GM18870 (cell line): ENCODE results near the gene CHI3L1.

ENCODE experiments used
- ATAC-seq: cut with Tn5 transposase; IDR thresholded peaks from one replicate; pipeline ENCODE4 v1.9.1; 2021; ENCODE audit warnings: moderate library complexity; ENCODE audit not compliant: unreplicated experiment

Gene CHI3L1

GRCh38 chr1:203136409-203137042 lies 50.0 kb downstream of the CHI3L1 start:
- ATAC-seq, result no peak

GRCh38 chr1:203135636-203136305 lies 50.7 kb downstream of the CHI3L1 start:
- no peak for ATAC-seq

GRCh38 chr1:203133970-203134725 lies 52.4 kb downstream of the CHI3L1 start:
- no peak for ATAC-seq

GRCh38 chr1:203131548-203132200 lies 54.8 kb downstream of the CHI3L1 start:
- ATAC-seq, result no peak

GRCh38 chr1:203130358-203130985 lies 56.0 kb downstream of the CHI3L1 start:
- no peak for ATAC-seq

GRCh38 chr1:203129501-203130231 lies 56.8 kb downstream of the CHI3L1 start:
- ATAC-seq, result no peak
